ENCODE data around the gene LNX1. TPM values are rescaled to one million over a fixed set of nuclear protein-coding genes. Genes with fewer than 3 reads are reported as not detected.

LNX1 gene
- polyA plus RNA-seq, 1 experiment = 2.6 TPM

DNA sequence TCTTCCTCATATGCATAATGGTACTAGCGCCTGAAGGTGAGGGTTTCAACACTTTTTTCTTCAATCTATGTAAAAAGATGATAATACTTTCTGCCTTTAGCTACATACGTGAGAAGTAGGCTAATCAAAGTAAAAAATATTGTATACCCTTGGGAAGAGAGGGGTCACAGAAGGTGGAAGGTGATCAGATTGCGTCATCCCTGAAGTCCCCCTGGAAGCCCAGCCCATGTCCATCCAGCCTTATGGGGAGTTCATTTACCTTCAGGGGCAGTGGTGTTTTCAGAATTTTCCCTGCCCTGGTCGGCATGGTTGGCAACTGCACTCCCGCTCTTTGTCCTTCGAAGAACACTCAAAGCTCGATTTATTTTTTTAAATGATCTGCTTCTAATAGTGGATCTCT lies 84.2 kb downstream of the LNX1 start:
- H3K27ac ChIP-seq (ENCODE audit: low read depth, low read length) = no peak overlapping the region
- ChIA-PET POLR2A (no interaction called here), CTCF (interaction anchor here (1.0 to 1.7 kb wide), 2 partner anchors 16 to 401 kb away, joined by 3 to 5 read pairs; no protein-coding TSS in a partner anchor)
- H3K4me3 ChIP-seq (ENCODE audit: low read depth, low read length) = no peak overlapping the region
- peaks cover 4% of the 10 kb centered on the region; the same call in 1 of the 2 replicates for H3K9me3 ChIP-seq (ENCODE audit: control insufficient read depth, insufficient read depth, low read length)
- H3K27me3 ChIP-seq (ENCODE audit: control insufficient read depth, insufficient read depth, low read length) = no peaks in the 10 kb centered on the region
- no peak for DNase-seq (ENCODE audit: low read depth, low spot score)
- no peak for TF ChIP-seq CTCF (IDR thresholded peaks at IDR 0.05; ENCODE audit: low read depth, low read length)

DNA sequence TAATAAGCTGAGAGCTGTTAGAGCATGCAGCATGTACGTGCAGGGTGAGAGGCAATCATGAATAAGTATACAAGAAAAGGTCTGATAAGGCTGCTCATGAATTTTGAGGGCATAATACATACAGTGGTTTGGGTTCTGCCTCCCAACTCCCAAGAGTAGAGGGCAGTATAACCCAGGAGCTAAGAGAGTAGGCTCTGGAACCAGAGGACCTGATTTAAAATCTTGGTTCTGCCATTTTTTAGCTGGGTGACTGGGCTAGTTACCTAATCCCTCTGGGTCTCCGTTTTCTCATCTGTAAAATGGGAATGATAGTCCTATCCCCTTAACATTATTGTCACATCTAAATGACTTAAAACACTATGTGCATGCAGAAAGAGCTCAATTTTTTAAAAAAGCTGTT lies 85.3 kb downstream of the LNX1 start:
- DNase-seq (ENCODE audit: low read depth, low spot score) = no peak

GRCh38 chr4:53502094-53502493 lies 89.2 kb downstream of the LNX1 start:
- ChIA-PET POLR2A (no interaction called here), CTCF (interaction anchor here (1.1 to 1.3 kb wide), 2 partner anchors 11 to 42 kb away, joined by 3 to 6 read pairs; no protein-coding TSS in a partner anchor)
- no peak for TF ChIP-seq CTCF (IDR thresholded peaks at IDR 0.05; ENCODE audit: low read depth, low read length)
- no peak overlapping the region for H3K4me3 ChIP-seq (ENCODE audit: low read depth, low read length)
- H3K27me3 ChIP-seq (ENCODE audit: control insufficient read depth, insufficient read depth, low read length) = no peaks in the 10 kb centered on the region
- H3K9me3 ChIP-seq (ENCODE audit: control insufficient read depth, insufficient read depth, low read length) = no peaks in the 10 kb centered on the region
- no peak overlapping the region for H3K27ac ChIP-seq (ENCODE audit: low read depth, low read length)
- no peak for DNase-seq (ENCODE audit: low read depth, low spot score)

More for the DNA sequence above, 85.3 kb downstream of the LNX1 start:
- ChIA-PET CTCF (interaction anchor here (0.9 to 1.7 kb wide), 2 partner anchors 191 to 402 kb away, joined by 4 to 5 read pairs; no protein-coding TSS in a partner anchor), POLR2A (interaction anchor here (0.7 kb wide), 1 partner anchor 69 kb away, joined by 3 read pairs; no protein-coding TSS in a partner anchor)
- Histone ChIP-seq H3K4me3 (ENCODE audit: low read depth, low read length) (no peak overlapping the region), H3K27me3 (ENCODE audit: control insufficient read depth, insufficient read depth, low read length) (no peaks in the 10 kb centered on the region), H3K27ac (ENCODE audit: low read depth, low read length) (no peak overlapping the region), H3K9me3 (ENCODE audit: control insufficient read depth, insufficient read depth, low read length) (peaks cover 4% of the 10 kb centered on the region; the same call in 1 of the 2 replicates)
- TF ChIP-seq CTCF (IDR thresholded peaks at IDR 0.05; ENCODE audit: low read depth, low read length) = peak; percentile 33

- POLR2A ChIA-PET = no interaction called here
- no peak for TF ChIP-seq CTCF (IDR thresholded peaks at IDR 0.05; ENCODE audit: low read depth, low read length)
- Histone ChIP-seq H3K4me3 (ENCODE audit: low read depth, low read length) (no peak overlapping the region), H3K27me3 (ENCODE audit: control insufficient read depth, insufficient read depth, low read length) (no peaks in the 10 kb centered on the region), H3K9me3 (ENCODE audit: control insufficient read depth, insufficient read depth, low read length) (no peaks in the 10 kb centered on the region), H3K27ac (ENCODE audit: low read depth, low read length) (no peak overlapping the region)
- CTCF ChIA-PET = interaction anchor here (1.1 to 1.3 kb wide), 2 partner anchors 11 to 42 kb away, joined by 3 to 6 read pairs; no protein-coding TSS in a partner anchor
- no peak for DNase-seq (ENCODE audit: low read depth, low spot score)
These were observed 89.7 kb downstream of the LNX1 start for GRCh38 chr4:53501561-53501960.

GRCh38 chr4:53500546-53500945 lies 90.7 kb downstream of the LNX1 start:
- no peak for DNase-seq (ENCODE audit: low read depth, low spot score)
- Histone ChIP-seq H3K27ac (ENCODE audit: low read depth, low read length) (no peak overlapping the region), H3K4me3 (ENCODE audit: low read depth, low read length) (no peak overlapping the region), H3K27me3 (ENCODE audit: control insufficient read depth, insufficient read depth, low read length) (no peaks in the 10 kb centered on the region), H3K9me3 (ENCODE audit: control insufficient read depth, insufficient read depth, low read length) (no peaks in the 10 kb centered on the region)
- ChIA-PET POLR2A (no interaction called here), CTCF (no interaction called here)
- no peak for TF ChIP-seq CTCF (IDR thresholded peaks at IDR 0.05; ENCODE audit: low read depth, low read length)
